H1 (cell line): ENCODE measurements around the gene SPDYE6. TPM values are rescaled to one million over a fixed set of nuclear protein-coding genes. Genes with fewer than 3 reads are reported as not detected.

Experiments
- BACH1 ChIP-seq: IDR thresholded peaks from 2 replicates; pipeline ENCODE4 v1.6.1; 2012; ENCODE audit warnings: low read length, improper control_type of control experiment
- BCL11A ChIP-seq, 2 experiments: IDR thresholded peaks; one replicate each; pipeline ENCODE4 v1.6.1; 2011; ENCODE audit warnings: low read depth in 2 of 2, low read length in 2 of 2, mild to moderate bottlenecking in 2 of 2
- CBX8 ChIP-seq: fragments of 300-800, 300-1000 bp; sonication (generic); IDR thresholded peaks from 2 replicates; pipeline ENCODE4 v1.7.1; 2016; ENCODE audit warnings: low read depth, low read length, borderline replicate concordance
- CEBPB ChIP-seq: IDR thresholded peaks from 2 replicates; pipeline ENCODE4 v1.6.1; 2012; ENCODE audit warnings: low read depth, low read length
- CHD2 ChIP-seq: IDR thresholded peaks from 2 replicates; pipeline ENCODE4 v1.6.1; 2012; ENCODE audit warnings: low read length, improper control_type of control experiment
- EZH2 ChIP-seq: fragments of 200-600 bp; sonication (generic); IDR thresholded peaks from 2 replicates; pipeline ENCODE4 v1.7.1; 2012; ENCODE audit warnings: low read depth, mild to moderate bottlenecking, moderate library complexity, low read length, inconsistent platforms; ENCODE audit not compliant: severe bottlenecking
- FOSL1 ChIP-seq: IDR thresholded peaks from 2 replicates; pipeline ENCODE4 v1.6.1; 2011; ENCODE audit warnings: mild to moderate bottlenecking, low read depth, low read length, moderate library complexity; ENCODE audit not compliant: insufficient read depth
- HDAC6 ChIP-seq: IDR thresholded peaks from one replicate; pipeline ENCODE4 v1.7.1; 2012; ENCODE audit warnings: low read depth, mild to moderate bottlenecking, inconsistent platforms, low read length, moderate library complexity
- JUN ChIP-seq: IDR thresholded peaks from 2 replicates; pipeline ENCODE4 v1.6.1; 2011; ENCODE audit warnings: low read depth, mild to moderate bottlenecking, improper control_type of control experiment, low read length
- JUND ChIP-seq: IDR thresholded peaks from 2 replicates; pipeline ENCODE4 v1.6.1; 2011; ENCODE audit warnings: mild to moderate bottlenecking, improper control_type of control experiment, low read length
- NRF1 ChIP-seq: IDR thresholded peaks from 2 replicates; pipeline ENCODE4 v1.6.1; 2011; ENCODE audit warnings: mild to moderate bottlenecking, low read depth, low read length, improper control_type of control experiment
- PHF8 ChIP-seq: fragments of 200-600 bp; sonication (generic); conservative IDR thresholded peaks from 2 replicates; pipeline ENCODE4 v1.7.1; 2012; ENCODE audit warnings: low read depth, mild to moderate bottlenecking, inconsistent platforms, low read length, moderate library complexity
- POLR2AphosphoS5 ChIP-seq: IDR thresholded peaks from 2 replicates; pipeline ENCODE4 v1.6.1; 2011; ENCODE audit warnings: low read depth, low read length
- POU5F1 ChIP-seq: IDR thresholded peaks from 2 replicates; pipeline ENCODE4 v1.6.1; 2011; ENCODE audit warnings: low read depth, mild to moderate bottlenecking, low read length, moderate library complexity
- RFX5 ChIP-seq: IDR thresholded peaks from 2 replicates; pipeline ENCODE4 v1.6.1; 2011; ENCODE audit warnings: low read depth, low read length, improper control_type of control experiment, borderline replicate concordance
- SIX5 ChIP-seq: IDR thresholded peaks from 2 replicates; pipeline ENCODE4 v1.6.1; 2011; ENCODE audit warnings: mild to moderate bottlenecking, low read depth, low read length
- SP1 ChIP-seq: IDR thresholded peaks from 2 replicates; pipeline ENCODE4 v1.6.1; 2011; ENCODE audit warnings: low read depth, low read length
- SP2 ChIP-seq: IDR thresholded peaks from 2 replicates; pipeline ENCODE4 v1.6.1; 2012; ENCODE audit warnings: mild to moderate bottlenecking, low read length, inconsistent platforms
- SP4 ChIP-seq: IDR thresholded peaks from 2 replicates; pipeline ENCODE4 v1.6.1; 2012; ENCODE audit warnings: low read length, inconsistent platforms
- TAF7 ChIP-seq: optimal IDR thresholded peaks from 2 replicates; pipeline ENCODE3; 2011; ENCODE audit warnings: low read depth, mild to moderate bottlenecking, inconsistent platforms, low read length, moderate library complexity, borderline replicate concordance
- YY1 ChIP-seq: IDR thresholded peaks from 2 replicates; pipeline ENCODE4 v1.6.1; 2011; ENCODE audit warnings: low read depth, mild to moderate bottlenecking, low read length
- polyA plus RNA-seq, 7 experiments: library from polyadenylated mRNA; depleted of rRNA in 3 of 7; stranded (reverse) in 5 of 7; unstranded in 2 of 7; fragments of >200 nt in 5 of 7; fragments of 200-250 nt in 2 of 7; gene quantifications; 1 replicate in 5 of 7; 2 replicates in 1 of 7; 4 replicates in 1 of 7; pipeline versions ENCODE4 v1.2.1 to v1.2.3, GENCODE V29; 2011 to 2013; ENCODE audit warnings: missing spikeins in 2 of 7, mixed read lengths in 2 of 7
- total RNA-seq: library from RNA; stranded (reverse); fragmentation: NEBNext Ultra II Directional; extraction: Animal tissue kit (Norgen Biotek cat#: 25700); gene quantifications from 2 replicates; pipeline ENCODE4 v1.2.1, GENCODE V29; 2021
- TF ChIP-seq, protein P1 (sequence below): IDR thresholded peaks from 2 replicates; pipeline ENCODE4 v1.6.1; 2011; ENCODE audit warnings: low read depth, mild to moderate bottlenecking, low read length; ENCODE audit not compliant: insufficient read depth

Gene SPDYE6
- total and polyA plus RNA-seq, 2 of the 8 experiments (the other 6 are each of a cell fraction or from before 2014, with no cell fraction given): not detected

DNA sequence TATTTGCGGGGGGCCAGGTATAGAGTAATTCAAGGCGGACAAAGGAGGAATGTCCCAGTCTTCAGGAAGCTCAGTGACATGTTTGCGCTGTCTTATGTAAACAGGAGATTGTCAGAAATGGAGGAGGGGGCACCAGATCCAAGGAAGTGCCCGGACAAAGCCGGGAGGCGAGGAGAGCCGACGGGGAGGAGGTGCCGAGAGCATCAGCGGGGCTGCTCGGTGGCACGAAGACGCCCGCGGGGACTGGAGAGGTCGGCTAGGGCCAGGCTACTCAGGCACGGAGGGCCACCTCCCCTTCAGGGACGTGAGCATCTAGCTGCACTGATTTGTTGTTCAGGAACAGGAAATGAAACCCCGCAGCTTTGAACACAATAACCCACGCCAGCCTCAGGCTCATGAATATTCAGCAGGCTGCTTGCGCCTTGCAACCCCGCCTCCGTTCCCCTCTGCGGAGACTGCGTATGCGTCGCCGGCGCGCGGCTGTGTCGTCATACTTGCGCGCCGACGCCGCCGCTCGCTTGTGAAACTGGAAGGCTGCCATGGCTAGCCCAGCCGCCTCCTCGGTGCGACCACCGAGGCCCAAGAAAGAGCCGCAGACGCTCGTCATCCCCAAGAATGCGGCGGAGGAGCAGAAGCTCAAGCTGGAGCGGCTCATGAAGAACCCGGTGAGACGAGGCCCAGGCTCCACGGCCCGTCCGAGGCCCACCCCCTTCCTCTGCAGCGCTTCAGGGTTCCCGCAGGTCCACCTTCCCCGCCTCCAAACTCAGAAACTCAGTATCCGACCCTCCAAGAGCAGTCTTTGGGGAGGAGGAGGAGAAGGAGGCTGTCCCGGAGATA, 39.8 kb upstream of the SPDYE6 start, which contains the start of gene PRKRIP1 (continued):
- 0 out of 2 replicates have a peak, but pooled peaks have one; percentile 5 for TF ChIP-seq SP1
- no peak for TF ChIP-seq POU5F1
- no peak for TF ChIP-seq CBX8
- TF ChIP-seq SIX5: no peak
- no peak; the same call in 1 of the 2 replicates for TF ChIP-seq YY1
- no peak for TF ChIP-seq NRF1
- TF ChIP-seq BCL11A (IDR thresholded peaks at IDR 0.05; ENCODE audit: low read depth in 2 of 2, low read length in 2 of 2): no peak
- no peak for TF ChIP-seq SP2
- 0 out of 2 replicates have a peak, but pooled peaks have one; percentile 24 for TF ChIP-seq BACH1
- no peak for TF ChIP-seq FOSL1
- peak; percentile 86 for TF ChIP-seq PHF8
- no peak for TF ChIP-seq SP4
- no peak; the same call in 1 of the 2 replicates for TF ChIP-seq RFX5
- TF ChIP-seq, protein P1, sequence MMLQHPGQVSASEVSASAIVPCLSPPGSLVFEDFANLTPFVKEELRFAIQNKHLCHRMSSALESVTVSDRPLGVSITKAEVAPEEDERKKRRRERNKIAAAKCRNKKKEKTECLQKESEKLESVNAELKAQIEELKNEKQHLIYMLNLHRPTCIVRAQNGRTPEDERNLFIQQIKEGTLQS: peak; percentile 93
- TF ChIP-seq JUND: peak; percentile 38; the same call in 1 of the 2 replicates
- peak; percentile 70; the same call in 1 of the 2 replicates for TF ChIP-seq CEBPB
- no peak for TF ChIP-seq EZH2
- peak; percentile 38 for TF ChIP-seq TAF7
- peak; percentile 88 for TF ChIP-seq POLR2AphosphoS5
- TF ChIP-seq JUN: no peak
- TF ChIP-seq CHD2: no peak; the same call in 1 of the 2 replicates
- TF ChIP-seq HDAC6: no peak
